ENCODE measurements around the gene CLPTM1L.
"Not testable (repeated sequence)": the region's sequence is repeated elsewhere in the genome, so short reads cannot be mapped to it uniquely, and the experiment has no call there.

DNA sequence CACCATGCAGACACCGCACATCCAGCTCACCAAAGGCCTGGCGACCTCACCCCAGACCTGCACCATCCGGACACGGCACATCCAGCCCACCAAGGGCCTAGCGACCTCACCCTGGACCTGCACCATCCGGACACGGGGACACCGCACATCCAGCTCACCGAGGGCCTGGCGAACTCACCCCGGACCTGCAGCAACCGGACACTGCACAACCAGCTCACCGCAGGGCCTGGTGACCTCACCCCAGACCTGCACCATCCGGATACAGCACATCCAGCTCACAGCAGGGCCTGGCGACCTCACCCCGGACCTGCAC, 61.2 kb downstream of the CLPTM1L start:
- TF ChIP-seq POLR2A, CTCF (IDR thresholded peaks at IDR 0.05): not testable (repeated sequence)
